GM21423 (cell line): Measurements from ENCODE around the gene SMTNL2.
"Not testable (repeated sequence)": the region's sequence is repeated elsewhere in the genome, so short reads cannot be mapped to it uniquely, and the experiment has no call there.

ENCODE experiments used
- ATAC-seq: cut with Tn5 transposase; IDR thresholded peaks from one replicate; pipeline ENCODE4 v1.9.1; 2021; ENCODE audit warnings: mild to moderate bottlenecking, moderate library complexity; ENCODE audit not compliant: unreplicated experiment

Gene SMTNL2

DNA sequence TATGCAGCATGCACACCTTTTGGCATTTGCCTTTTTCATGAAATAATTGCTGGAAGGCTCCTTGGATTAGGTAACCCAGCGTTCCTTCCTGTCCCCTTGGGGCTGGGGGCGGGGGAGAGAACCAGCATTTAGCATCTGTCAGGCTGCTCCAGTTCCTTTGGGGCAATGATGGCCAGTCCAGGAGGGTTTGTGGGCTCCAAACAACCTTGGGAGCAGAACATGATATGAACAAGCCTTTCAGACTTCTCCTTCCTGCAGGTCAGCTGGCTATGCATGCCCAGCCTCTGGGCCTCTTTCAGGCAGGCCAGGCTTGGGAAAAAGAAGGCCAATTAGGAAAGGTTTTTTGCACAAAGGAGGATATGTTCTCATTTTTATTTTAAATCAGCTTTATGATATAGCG lies 1.1 kb upstream of the SMTNL2 start:
- no peak for ATAC-seq

GRCh38 chr17:4583782-4584100 lies 588 bp upstream of the SMTNL2 start:
- ATAC-seq: no peak

DNA sequence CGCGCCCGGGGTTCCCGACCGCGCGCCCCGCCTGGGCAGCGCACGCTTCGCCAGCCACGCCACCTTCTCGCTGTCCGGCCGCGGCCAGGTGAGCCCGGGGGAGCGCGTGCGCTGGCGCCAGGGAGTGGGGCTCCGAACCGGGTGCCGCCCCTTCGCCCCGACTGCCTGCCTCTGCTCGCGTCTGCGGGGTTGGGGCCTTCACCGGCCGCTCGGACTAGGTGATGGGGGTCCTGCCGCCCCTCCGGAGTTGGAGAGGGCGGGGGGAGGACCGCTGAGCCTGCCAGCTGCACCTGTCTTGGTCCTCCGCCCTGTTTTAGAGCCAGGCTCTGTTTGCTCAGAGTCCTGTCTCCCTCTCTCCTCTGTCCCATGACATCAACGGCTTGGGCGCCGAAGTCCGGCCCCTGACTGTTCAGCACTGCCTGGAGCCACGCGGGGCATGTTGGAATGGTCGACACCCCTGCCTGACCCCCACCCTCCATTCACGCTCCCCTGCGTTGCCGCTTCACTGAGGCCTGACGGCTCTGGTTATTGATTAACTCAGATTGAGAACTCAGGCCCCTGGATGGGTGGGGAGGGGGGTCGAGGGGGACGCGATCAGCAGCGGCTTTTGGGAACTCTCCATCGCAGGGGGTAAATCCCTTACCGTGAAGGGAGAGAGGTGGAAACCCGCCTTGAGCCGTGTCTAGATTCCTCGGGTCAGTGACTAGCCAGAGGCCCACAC lies 748 bp downstream of the SMTNL2 start:
- ATAC-seq: no peak

- ATAC-seq: no peak
Observed at GRCh38 chr17:4585638-4585994, 1.3 kb downstream of the SMTNL2 start.

GRCh38 chr17:4586043-4586442 lies 1.7 kb downstream of the SMTNL2 start:
- no peak for ATAC-seq

GRCh38 chr17:4587195-4587594 lies 2.9 kb downstream of the SMTNL2 start:
- ATAC-seq: no peak

DNA sequence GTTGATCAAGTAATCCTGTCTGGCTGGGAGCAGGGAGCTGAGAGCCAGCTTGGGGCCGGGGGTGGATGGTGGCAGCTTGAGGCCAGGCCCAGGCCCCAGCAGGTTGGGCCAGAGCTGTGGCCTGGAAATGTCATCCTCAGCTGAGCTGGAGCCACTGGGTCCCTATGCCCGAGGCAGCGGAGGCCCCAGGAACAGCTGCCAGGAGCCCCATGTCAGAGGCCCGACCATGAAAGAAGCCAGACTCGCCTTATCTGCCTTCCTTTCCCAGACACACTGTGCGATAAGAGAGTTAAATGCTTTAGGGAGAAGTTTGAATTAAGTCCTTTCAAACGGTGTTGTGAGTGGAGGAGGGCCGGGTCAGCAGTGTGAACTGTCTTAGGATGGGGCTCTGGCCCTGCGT lies 3.5 kb downstream of the SMTNL2 start:
- no peak for ATAC-seq

DNA sequence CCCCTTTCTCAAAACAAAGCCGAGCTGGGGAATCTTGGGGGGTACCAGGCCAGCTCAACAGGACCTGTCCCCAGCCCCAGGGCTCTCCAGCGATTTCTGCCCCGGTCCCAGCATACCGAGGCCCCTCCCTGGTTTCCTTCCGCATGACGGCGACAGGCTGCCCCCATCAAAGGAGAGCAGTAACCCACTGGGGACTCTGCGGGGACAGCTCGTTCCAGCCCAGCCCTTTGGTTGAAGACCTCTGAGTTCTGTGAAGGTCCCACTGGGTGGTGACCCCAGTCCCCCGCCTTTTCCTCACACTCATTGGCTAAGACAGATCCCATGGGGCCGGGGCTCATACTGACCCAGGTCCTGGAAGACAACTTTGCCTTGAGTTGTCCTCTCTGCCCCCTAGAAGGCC lies 4.1 kb downstream of the SMTNL2 start:
- ATAC-seq: no peak

- no peak for ATAC-seq
Observed at GRCh38 chr17:4588898-4589625, 4.7 kb downstream of the SMTNL2 start.

- ATAC-seq: not testable (repeated sequence)
Observed at GRCh38 chr17:4590042-4590441, 5.7 kb downstream of the SMTNL2 start.

DNA sequence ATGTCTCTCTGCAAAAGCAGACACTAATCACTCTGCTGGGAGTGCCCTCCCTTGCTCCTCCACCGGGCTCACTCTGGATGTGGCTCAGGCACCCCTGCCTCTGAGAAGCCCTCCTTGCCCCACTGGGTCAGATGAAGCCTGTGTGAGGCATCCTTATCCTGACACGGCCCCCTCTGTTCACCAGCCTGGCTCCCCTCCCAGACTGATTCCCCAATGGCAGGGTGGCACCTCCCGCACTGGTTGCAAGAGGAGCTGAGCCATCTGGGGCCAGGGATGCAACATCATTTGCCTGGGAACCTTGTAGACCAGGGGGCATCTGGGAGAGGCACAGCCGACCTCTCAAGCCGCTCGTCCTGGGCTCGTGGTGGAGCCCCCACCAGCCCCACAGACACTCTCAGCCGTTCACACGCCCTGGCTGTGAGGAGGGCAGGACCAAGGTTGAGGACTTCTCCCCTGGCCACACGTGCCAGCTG lies 6.7 kb downstream of the SMTNL2 start:
- ATAC-seq: no peak

DNA sequence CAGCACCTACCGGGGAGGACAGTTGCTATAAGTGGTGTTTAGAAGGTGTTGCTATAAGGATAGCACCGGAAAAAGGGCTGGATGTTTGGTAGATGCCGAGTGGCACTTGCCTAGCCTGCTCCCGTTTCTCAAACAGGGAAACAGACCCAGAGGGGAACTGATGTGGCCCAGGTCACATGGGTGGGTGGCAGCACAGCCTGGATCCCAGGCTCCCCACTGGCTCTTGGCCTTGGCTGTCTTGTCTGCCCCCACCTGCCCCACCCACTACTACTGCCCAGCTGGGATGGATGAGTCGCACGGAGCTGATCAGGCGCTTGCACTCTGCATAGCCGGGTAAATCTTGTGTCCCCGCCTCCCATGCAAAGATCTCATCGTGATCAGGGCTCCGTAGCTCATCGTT lies 7.2 kb downstream of the SMTNL2 start:
- no peak for ATAC-seq

GRCh38 chr17:4592240-4593005 lies 8.1 kb downstream of the SMTNL2 start:
- ATAC-seq: no peak

DNA sequence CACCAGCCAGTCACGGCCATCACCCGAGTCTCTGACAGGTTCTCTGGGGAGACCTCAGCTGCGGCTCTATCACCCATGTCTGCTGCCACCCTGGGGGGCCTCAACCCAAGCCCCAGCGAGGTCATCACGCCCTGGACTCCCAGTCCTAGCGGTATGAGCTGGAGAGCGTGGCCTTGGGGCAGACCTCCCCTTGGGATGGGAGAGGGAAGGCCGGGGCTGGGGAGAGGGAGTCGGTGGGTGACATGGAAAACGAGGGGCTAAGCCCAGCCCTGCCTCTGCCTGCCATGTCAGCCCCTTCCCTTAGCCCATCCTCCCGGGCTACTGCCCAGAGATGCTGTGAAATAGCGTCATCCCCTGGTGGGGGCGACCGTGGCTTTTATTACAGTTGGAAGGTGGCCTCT lies 8.7 kb downstream of the SMTNL2 start:
- ATAC-seq: no peak

- no peak for ATAC-seq
Observed at GRCh38 chr17:4594406-4594805, 10.1 kb downstream of the SMTNL2 start.

DNA sequence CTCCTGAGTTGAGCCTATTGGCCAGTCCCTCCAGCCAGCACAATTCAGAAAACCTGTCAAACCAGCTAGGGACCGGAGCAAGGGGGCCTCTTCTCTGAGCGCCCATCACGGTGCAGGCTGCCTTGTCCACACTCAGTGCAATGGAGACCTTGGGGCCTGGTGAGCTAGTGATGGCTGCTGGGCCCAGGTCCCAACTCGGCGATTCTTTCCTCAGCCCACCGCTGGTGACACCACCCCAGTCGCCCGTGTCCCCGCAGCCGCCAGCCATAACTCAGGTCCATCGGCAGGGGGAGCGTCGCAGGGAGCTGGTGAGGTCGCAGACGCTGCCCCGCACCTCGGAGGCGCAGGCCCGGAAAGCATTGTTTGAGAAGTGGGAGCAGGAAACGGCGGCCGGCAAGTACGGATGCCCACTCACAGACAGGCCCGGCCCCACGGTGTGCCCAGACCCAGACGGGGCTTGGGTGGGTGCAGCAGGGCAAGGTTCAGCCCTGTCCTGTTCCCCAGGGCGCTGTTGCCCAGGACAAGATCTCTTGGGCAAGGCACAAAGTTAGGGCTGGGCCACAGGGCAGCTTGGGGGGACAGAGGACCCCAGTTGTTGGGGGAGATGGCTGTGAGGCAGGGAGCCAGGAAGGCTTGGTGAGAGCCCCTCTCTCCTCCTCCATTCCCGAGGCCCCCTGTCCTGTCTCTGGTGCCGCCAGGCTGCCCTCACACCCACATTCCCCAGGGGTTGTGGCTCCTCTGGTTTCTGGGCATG lies 10.8 kb downstream of the SMTNL2 start:
- no peak for ATAC-seq

GRCh38 chr17:4595685-4596342 lies 11.5 kb downstream of the SMTNL2 start:
- not testable (repeated sequence) for ATAC-seq

- ATAC-seq: no peak
Observed at GRCh38 chr17:4596636-4597380, 12.5 kb downstream of the SMTNL2 start.

DNA sequence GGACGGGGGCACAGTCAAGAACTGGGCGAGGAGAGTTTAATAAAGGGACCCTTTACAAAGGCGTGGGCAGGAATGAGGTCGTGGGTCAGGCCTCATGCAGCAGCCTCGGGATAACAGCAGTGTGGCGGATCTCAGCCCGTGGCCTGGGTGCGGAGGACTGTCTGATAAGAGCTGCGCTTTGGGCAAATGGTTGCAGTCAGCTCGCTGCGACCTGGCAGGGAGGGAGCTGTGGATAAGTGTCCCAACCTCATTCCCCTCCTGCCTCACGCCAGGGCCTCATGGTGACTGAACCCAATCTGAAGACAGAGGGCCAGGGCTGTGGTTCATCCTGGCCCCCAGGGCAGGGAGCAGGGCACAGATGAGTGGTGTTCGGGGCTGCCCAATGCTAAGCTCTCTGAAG lies 13.6 kb downstream of the SMTNL2 start:
- no peak for ATAC-seq
